Gastrocnemius medialis (tissue), 4 donors: Measurements from ENCODE around the gene FRY. TPM values are rescaled to one million over a fixed set of nuclear protein-coding genes. Genes with fewer than 3 reads are reported as not detected.
A peak's percentile ranks its signal among the peaks of the same experiment; 100 is the strongest.

ENCODE experiments used
- ATAC-seq, 2 donors: fragments of 150-250 bp; one replicate each; pipeline ENCODE4 v1.9.1; 2016
- DNase-seq, 2 donors: peaks; one replicate each; pipeline ENCODE4 v3.0.0-alpha.2; 2019
- H3K27ac ChIP-seq, 4 donors: fragments of 200-600 bp; sonication (generic); 1 replicate in 1 of 4; 2 replicates in 3 of 4; pipeline ENCODE4 v1.5.1; 2016 to 2018; ENCODE audit warnings: mild to moderate bottlenecking in 2 of 4, moderate library complexity in 1 of 4
- H3K27me3 ChIP-seq, 3 donors: fragments of 200-600 bp; sonication (generic) in 2 of 3; 1 replicate in 1 of 3; 2 replicates in 2 of 3; pipeline versions ENCODE4 v1.5.1 to v1.6.0; 2016 to 2019; ENCODE audit warnings: mild to moderate bottlenecking in 1 of 3, moderate library complexity in 1 of 3
- H3K36me3 ChIP-seq, 2 donors: fragments of 200-600 bp; sonication (generic) in 1 of 2; one replicate each; pipeline ENCODE4 v1.5.1; 2017 to 2018
- H3K4me1 ChIP-seq, 2 donors: fragments of 200-600 bp; sonication (generic) in 1 of 2; one replicate each; pipeline ENCODE4 v1.5.1; 2016 to 2017; ENCODE audit warnings: mild to moderate bottlenecking in 2 of 2
- H3K4me3 ChIP-seq, 4 donors: fragments of 200-600 bp; sonication (generic) in 3 of 4; 1 replicate in 1 of 4; 2 replicates in 3 of 4; pipeline ENCODE4 v1.5.1; 2016 to 2019; ENCODE audit warnings: mild to moderate bottlenecking in 2 of 4
- H3K9me3 ChIP-seq, 3 donors: fragments of 200-600 bp; sonication (generic) in 2 of 3; 1 replicate in 1 of 3; 2 replicates in 2 of 3; pipeline ENCODE4 v1.5.1; 2016 to 2019
- CTCF ChIP-seq, 5 experiments: fragments of 450-650 bp in 3 of 5; fragments of 200-600 bp in 2 of 5; sonication (generic) in 2 of 5; IDR thresholded peaks in 4 of 5; conservative IDR thresholded peaks in 1 of 5; 1 replicate in 4 of 5; 2 replicates in 1 of 5; pipeline ENCODE4 v1.5.1; 2016 to 2019; ENCODE audit warnings: antibody characterized with exemption in 5 of 5, mild to moderate bottlenecking in 3 of 5, moderate library complexity in 3 of 5
- POLR2A ChIP-seq, 2 donors: fragments of 450-650 bp; IDR thresholded peaks; one replicate each; pipeline ENCODE4 v1.6.1; 2017; ENCODE audit warnings: antibody characterized with exemption in 2 of 2, mild to moderate bottlenecking in 2 of 2, moderate library complexity in 2 of 2
- in situ Hi-C, 4 donors: fragments of 200-750 bp; cut with MboI; loops; one replicate each; pipeline versions ENCODE4 v1.15.0 to v1.8.0; 2017; ENCODE audit warnings: low sequenced_read_pairs in 4 of 4
- intact Hi-C: fragments of 100-400 bp; cut with DNase I; formaldehyde crosslinking; loops from one replicate; pipeline ENCODE4 v1.15.1; 2023; ENCODE audit warnings: low total_unique reads
- total RNA-seq, 4 donors: library from RNA; depleted of rRNA; stranded (reverse); fragments of >200 nt; gene quantifications; one replicate each; pipeline versions ENCODE4 v1.1.0 to v1.2.3, GENCODE V29; 2016

FRY gene
- total RNA-seq, 4 donors from 2014 or later: 10.1 to 48.3 (median 21.4) TPM

GRCh38 chr13:32073180-32073864 lies 41.7 kb downstream of the FRY start:
- DNase-seq (no peak), ATAC-seq (no peak)
- no peak overlapping the region for H3K4me3 ChIP-seq
- TF ChIP-seq POLR2A (IDR thresholded peaks at IDR 0.05): no peak
- no peaks in the 10 kb centered on the region for H3K36me3 ChIP-seq
- no peaks in the 10 kb centered on the region for H3K27me3 ChIP-seq
- peaks cover 8 to 57% of the 10 kb centered on the region in 2 donors for H3K4me1 ChIP-seq
- intact Hi-C loops: no loop called here
- H3K27ac ChIP-seq: peak overlapping the region in 1 of 4 donors; percentile 17
- in situ Hi-C loops: no loop called here
- no peaks in the 10 kb centered on the region for H3K9me3 ChIP-seq

- Histone ChIP-seq H3K27me3 (no peaks in the 10 kb centered on the region), H3K4me3 (no peak overlapping the region), H3K27ac (no peak overlapping the region), H3K9me3 (no peaks in the 10 kb centered on the region), H3K36me3 (no peaks in the 10 kb centered on the region), H3K4me1 (peaks cover 26 to 73% of the 10 kb centered on the region in 2 donors)
- DNase-seq (no peak), ATAC-seq (no peak)
- TF ChIP-seq POLR2A (IDR thresholded peaks at IDR 0.05) (no peak), CTCF (IDR thresholded peaks at IDR 0.05 in 4 of 5, conservative IDR thresholded peaks at IDR 0.05 in 1 of 5) (no peak)
- intact Hi-C loops: no loop called here
- in situ Hi-C loops: no loop called here
Observed at GRCh38 chr13:32075170-32075851, 43.7 kb downstream of the FRY start.

- in situ Hi-C loops (no loop called here), intact Hi-C loops (no loop called here)
- TF ChIP-seq POLR2A (IDR thresholded peaks at IDR 0.05): no peak
- no peak for TF ChIP-seq CTCF (IDR thresholded peaks at IDR 0.05 in 4 of 5, conservative IDR thresholded peaks at IDR 0.05 in 1 of 5)
- no peak overlapping the region for H3K4me3 ChIP-seq
- no peak for DNase-seq
- no peaks in the 10 kb centered on the region for H3K27me3 ChIP-seq
- peaks cover 35 to 73% of the 10 kb centered on the region in 2 donors for H3K4me1 ChIP-seq
- peak overlapping the region; percentile 24 to 61 (median 52) for H3K27ac ChIP-seq
- no peaks in the 10 kb centered on the region for H3K9me3 ChIP-seq
- ATAC-seq: peak in 1 of 2 donors; percentile 37
- no peaks in the 10 kb centered on the region for H3K36me3 ChIP-seq
Observed at GRCh38 chr13:32079587-32079986, 48.0 kb downstream of the FRY start.

- H3K4me1 ChIP-seq: peaks cover 35 to 69% of the 10 kb centered on the region in 2 donors
- intact Hi-C loops: no loop called here
- peak; percentile 58 to 70 for ATAC-seq
Observed at GRCh38 chr13:32080328-32080744, 48.8 kb downstream of the FRY start.

More at GRCh38 chr13:32080328-32080744, 48.8 kb downstream of the FRY start:
- H3K36me3 ChIP-seq: no peaks in the 10 kb centered on the region
- TF ChIP-seq CTCF (IDR thresholded peaks at IDR 0.05 in 4 of 5, conservative IDR thresholded peaks at IDR 0.05 in 1 of 5) (no peak), POLR2A (IDR thresholded peaks at IDR 0.05) (no peak)
- DNase-seq: no peak
- peak overlapping the region; percentile 24 to 61 (median 52) for H3K27ac ChIP-seq
- no peak overlapping the region for H3K4me3 ChIP-seq
- no peaks in the 10 kb centered on the region for H3K27me3 ChIP-seq
- no peaks in the 10 kb centered on the region for H3K9me3 ChIP-seq
- in situ Hi-C loops: no loop called here
